ENCODE data around the gene ASTN2.

DNA sequence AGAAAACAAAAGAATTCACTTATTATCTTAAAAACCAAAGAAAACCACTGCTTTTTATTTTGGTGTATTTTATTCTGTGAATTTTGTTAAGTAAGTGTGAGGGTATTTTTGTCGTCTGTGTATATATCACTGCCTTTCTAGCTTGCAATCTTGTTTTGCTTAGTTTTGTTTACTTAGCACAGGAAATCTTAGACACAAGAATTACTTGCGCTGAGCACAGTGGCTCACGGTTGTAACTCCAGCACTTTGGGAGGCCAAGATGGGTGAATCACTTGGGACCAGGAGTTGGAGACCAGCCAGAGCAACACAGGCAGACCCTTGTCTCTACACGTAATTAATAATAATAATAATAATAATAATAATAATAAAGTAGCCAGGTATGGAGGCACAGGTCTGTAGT lies 1030.9 kb downstream of the ASTN2 start:
- TF ChIP-seq EZH2 (IDR thresholded peaks at IDR 0.05; ENCODE audit: borderline replicate concordance, low read length): no peak
- TF ChIP-seq, protein P1, sequence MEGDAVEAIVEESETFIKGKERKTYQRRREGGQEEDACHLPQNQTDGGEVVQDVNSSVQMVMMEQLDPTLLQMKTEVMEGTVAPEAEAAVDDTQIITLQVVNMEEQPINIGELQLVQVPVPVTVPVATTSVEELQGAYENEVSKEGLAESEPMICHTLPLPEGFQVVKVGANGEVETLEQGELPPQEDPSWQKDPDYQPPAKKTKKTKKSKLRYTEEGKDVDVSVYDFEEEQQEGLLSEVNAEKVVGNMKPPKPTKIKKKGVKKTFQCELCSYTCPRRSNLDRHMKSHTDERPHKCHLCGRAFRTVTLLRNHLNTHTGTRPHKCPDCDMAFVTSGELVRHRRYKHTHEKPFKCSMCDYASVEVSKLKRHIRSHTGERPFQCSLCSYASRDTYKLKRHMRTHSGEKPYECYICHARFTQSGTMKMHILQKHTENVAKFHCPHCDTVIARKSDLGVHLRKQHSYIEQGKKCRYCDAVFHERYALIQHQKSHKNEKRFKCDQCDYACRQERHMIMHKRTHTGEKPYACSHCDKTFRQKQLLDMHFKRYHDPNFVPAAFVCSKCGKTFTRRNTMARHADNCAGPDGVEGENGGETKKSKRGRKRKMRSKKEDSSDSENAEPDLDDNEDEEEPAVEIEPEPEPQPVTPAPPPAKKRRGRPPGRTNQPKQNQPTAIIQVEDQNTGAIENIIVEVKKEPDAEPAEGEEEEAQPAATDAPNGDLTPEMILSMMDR (conservative IDR thresholded peaks at IDR 0.05 in 1 of 2, IDR thresholded peaks at IDR 0.05 in 1 of 2; ENCODE audit: extremely low read depth in 1 of 2, insufficient read depth in 1 of 2, low read depth in 1 of 2, low read length in 2 of 2): no peak
